GM18868 (cell line): Measurements from ENCODE around the gene KCTD6.
"Not testable (repeated sequence)": the region's sequence is repeated elsewhere in the genome, so short reads cannot be mapped to it uniquely, and the experiment has no call there.

ENCODE experiments used
- ATAC-seq: cut with Tn5 transposase; IDR thresholded peaks from one replicate; pipeline ENCODE4 v1.9.1; 2021; ENCODE audit warnings: mild to moderate bottlenecking, moderate library complexity; ENCODE audit not compliant: unreplicated experiment

The KCTD6 gene

GRCh38 chr3:58522759-58523425, 31.0 kb downstream of the KCTD6 start:
- ATAC-seq, result no peak

- ATAC-seq, result no peak
These were observed 32.5 kb downstream of the KCTD6 start for GRCh38 chr3:58524326-58524888.

GRCh38 chr3:58526515-58526957, 34.6 kb downstream of the KCTD6 start:
- no peak for ATAC-seq

GRCh38 chr3:58527440-58527839, 35.5 kb downstream of the KCTD6 start:
- not testable (repeated sequence) for ATAC-seq

- ATAC-seq, result no peak
These were observed 36.7 kb downstream of the KCTD6 start for GRCh38 chr3:58528629-58529028.

- ATAC-seq, result no peak
These were observed 37.8 kb downstream of the KCTD6 start for GRCh38 chr3:58529516-58530353.

GRCh38 chr3:58530354-58530865, 38.5 kb downstream of the KCTD6 start:
- ATAC-seq, result no peak

GRCh38 chr3:58531555-58531954, 39.7 kb downstream of the KCTD6 start:
- no peak for ATAC-seq

- no peak for ATAC-seq
These were observed 40.1 kb downstream of the KCTD6 start for GRCh38 chr3:58531956-58532355.

GRCh38 chr3:58532794-58533220, 40.9 kb downstream of the KCTD6 start:
- ATAC-seq, result peak; percentile 98

- no peak for ATAC-seq
These were observed 42.9 kb downstream of the KCTD6 start for GRCh38 chr3:58534592-58535494.

GRCh38 chr3:58535531-58536500, 43.9 kb downstream of the KCTD6 start:
- no peak for ATAC-seq

GRCh38 chr3:58536501-58537411, 44.9 kb downstream of the KCTD6 start, which contains the start of gene ACOX2:
ACOX2 (minus strand) TSS chr3:58537190; CDS start chr3:58535106, 2,084 bp downstream.
- no peak for ATAC-seq

GRCh38 chr3:58537412-58538301, 45.8 kb downstream of the KCTD6 start:
- ATAC-seq, result no peak

- ATAC-seq, result no peak
These were observed 47.7 kb downstream of the KCTD6 start for GRCh38 chr3:58539626-58540025.

- no peak for ATAC-seq
These were observed 48.4 kb downstream of the KCTD6 start for GRCh38 chr3:58540176-58540858.

- no peak for ATAC-seq
These were observed 52.6 kb downstream of the KCTD6 start for GRCh38 chr3:58544541-58544940.
